Neural progenitor cell (in vitro differentiated cells): ENCODE measurements around the gene SARDH.

Source experiments
- EZH2phosphoT487 ChIP-seq: fragments of 200-600 bp; sonication (generic); IDR thresholded peaks from 2 replicates; pipeline ENCODE4 v1.6.1; 2017; ENCODE audit warnings: antibody characterized with exemption
- TF ChIP-seq, protein P1 (sequence below): fragments of 200-600 bp; sonication (generic); IDR thresholded peaks from 2 replicates; pipeline ENCODE4 v1.5.1; 2017; ENCODE audit warnings: antibody characterized with exemption, mild to moderate bottlenecking

DNA sequence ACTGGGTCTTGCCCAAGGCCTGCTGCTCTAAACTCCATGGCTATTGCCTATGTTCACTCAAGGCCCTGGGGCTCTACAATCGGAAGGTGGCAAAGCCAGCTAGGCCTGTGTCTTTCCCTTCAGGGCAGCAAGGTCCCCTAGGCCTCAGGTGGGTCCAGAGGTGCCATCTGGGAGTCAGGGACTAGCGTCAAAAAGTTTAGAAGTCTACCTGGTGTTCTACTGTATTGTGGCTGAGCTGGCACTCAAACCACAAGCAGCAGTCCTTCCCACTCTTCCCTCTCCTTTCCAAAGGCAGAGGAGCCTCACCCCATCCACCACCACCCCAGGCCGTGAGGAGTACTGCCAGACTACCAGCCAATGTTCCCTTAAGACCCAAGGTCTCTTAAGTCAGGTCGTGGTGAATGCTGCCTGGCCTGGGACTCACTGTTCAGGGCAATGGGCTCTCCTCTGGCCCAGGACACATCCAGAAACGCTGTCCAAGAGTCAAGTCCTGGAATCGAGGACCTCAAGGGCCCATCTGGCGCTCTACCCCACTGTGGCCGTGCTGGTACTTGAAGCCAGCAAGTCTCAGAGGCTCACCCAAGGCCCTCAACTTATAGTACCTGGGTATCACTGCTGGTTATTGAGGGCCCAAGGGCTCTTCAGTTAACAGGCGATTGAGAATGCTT lies 13.0 kb upstream of the SARDH start:
- TF ChIP-seq, protein P1, sequence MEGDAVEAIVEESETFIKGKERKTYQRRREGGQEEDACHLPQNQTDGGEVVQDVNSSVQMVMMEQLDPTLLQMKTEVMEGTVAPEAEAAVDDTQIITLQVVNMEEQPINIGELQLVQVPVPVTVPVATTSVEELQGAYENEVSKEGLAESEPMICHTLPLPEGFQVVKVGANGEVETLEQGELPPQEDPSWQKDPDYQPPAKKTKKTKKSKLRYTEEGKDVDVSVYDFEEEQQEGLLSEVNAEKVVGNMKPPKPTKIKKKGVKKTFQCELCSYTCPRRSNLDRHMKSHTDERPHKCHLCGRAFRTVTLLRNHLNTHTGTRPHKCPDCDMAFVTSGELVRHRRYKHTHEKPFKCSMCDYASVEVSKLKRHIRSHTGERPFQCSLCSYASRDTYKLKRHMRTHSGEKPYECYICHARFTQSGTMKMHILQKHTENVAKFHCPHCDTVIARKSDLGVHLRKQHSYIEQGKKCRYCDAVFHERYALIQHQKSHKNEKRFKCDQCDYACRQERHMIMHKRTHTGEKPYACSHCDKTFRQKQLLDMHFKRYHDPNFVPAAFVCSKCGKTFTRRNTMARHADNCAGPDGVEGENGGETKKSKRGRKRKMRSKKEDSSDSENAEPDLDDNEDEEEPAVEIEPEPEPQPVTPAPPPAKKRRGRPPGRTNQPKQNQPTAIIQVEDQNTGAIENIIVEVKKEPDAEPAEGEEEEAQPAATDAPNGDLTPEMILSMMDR = no peak
- TF ChIP-seq EZH2phosphoT487 = no peak
